ENCODE measurements around the gene TF. TPM values are rescaled to one million over a fixed set of nuclear protein-coding genes. Genes with fewer than 3 reads are reported as not detected.

The TF gene
- polyA plus RNA-seq, 1 donor (not counting 4 experiments of a cell fraction or from before 2014, with no cell fraction given), result 0.30 TPM

DNA sequence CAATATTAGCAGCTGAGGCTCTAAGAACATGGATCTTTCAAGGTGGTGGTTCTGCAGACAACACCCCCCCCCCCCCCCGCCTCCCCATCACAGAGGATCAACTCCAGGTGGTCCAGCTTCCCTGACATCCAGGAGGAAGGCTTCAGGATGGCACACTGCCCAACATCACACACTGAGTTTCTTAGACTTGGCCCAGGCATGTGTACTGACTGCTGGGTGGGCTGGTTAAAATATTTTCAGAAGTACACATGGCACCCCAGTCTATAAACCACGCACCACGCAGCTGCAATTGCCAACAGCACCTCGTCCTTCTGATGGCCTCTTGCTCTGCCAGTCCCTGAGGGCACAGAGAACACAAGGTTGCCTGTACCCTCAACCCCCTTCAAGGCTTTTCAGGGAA, 81.5 kb downstream of the TF start:
- Histone ChIP-seq H3K4me2 (ENCODE audit: control insufficient read depth, extremely low read depth, insufficient read depth, low read depth, low read length) (no peak overlapping the region), H3K4me1 (ENCODE audit: control insufficient read depth, extremely low read depth, insufficient read depth, low read length) (no peaks in the 10 kb centered on the region), H3K9me3 (ENCODE audit: control insufficient read depth, low read depth, low read length) (no peaks in the 10 kb centered on the region), H3K4me3 (ENCODE audit: control insufficient read depth in 2 of 3, extremely low read depth in 1 of 3, insufficient read depth in 2 of 3, low read depth in 1 of 3, low read length in 3 of 3) (no peak overlapping the region), H3K27me3 (ENCODE audit: control insufficient read depth, extremely low read depth, insufficient read depth, low read length) (no peaks in the 10 kb centered on the region), H3K27ac (ENCODE audit: control insufficient read depth, insufficient read depth, low read length) (no peak overlapping the region), H3K79me2 (ENCODE audit: control insufficient read depth, insufficient read depth, low read length) (no peaks in the 10 kb centered on the region), H3K9me1 (ENCODE audit: control insufficient read depth, extremely low read depth, insufficient read depth, low read length) (no peaks in the 10 kb centered on the region), H2AFZ (ENCODE audit: control insufficient read depth, low read length) (no peak overlapping the region), H3K9ac (ENCODE audit: control insufficient read depth, extremely low read depth, insufficient read depth, low read length) (no peak overlapping the region), H4K20me1 (ENCODE audit: control insufficient read depth, extremely low read depth, insufficient read depth, low read length) (no peaks in the 10 kb centered on the region), H3K36me3 (ENCODE audit: control insufficient read depth in 2 of 2, extremely low read depth in 1 of 2, insufficient read depth in 2 of 2, low read length in 2 of 2) (peaks cover 1 to 11% of the 10 kb centered on the region in 2 experiments)
- no peak for DNase-seq (ENCODE audit: low read depth, low spot score)
- FAIRE-seq, result no peak
- TF ChIP-seq, protein P1, sequence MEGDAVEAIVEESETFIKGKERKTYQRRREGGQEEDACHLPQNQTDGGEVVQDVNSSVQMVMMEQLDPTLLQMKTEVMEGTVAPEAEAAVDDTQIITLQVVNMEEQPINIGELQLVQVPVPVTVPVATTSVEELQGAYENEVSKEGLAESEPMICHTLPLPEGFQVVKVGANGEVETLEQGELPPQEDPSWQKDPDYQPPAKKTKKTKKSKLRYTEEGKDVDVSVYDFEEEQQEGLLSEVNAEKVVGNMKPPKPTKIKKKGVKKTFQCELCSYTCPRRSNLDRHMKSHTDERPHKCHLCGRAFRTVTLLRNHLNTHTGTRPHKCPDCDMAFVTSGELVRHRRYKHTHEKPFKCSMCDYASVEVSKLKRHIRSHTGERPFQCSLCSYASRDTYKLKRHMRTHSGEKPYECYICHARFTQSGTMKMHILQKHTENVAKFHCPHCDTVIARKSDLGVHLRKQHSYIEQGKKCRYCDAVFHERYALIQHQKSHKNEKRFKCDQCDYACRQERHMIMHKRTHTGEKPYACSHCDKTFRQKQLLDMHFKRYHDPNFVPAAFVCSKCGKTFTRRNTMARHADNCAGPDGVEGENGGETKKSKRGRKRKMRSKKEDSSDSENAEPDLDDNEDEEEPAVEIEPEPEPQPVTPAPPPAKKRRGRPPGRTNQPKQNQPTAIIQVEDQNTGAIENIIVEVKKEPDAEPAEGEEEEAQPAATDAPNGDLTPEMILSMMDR (optimal IDR thresholded peaks at IDR 0.05 in 1 of 3, IDR thresholded peaks at IDR 0.05 in 1 of 3, conservative IDR thresholded peaks at IDR 0.05 in 1 of 3; ENCODE audit: extremely low read depth in 1 of 3, insufficient read depth in 2 of 3, low read length in 3 of 3), result no peak
- TF ChIP-seq EZH2 (IDR thresholded peaks at IDR 0.05; ENCODE audit: low read length), result no peak
- dilution Hi-C loops (cut with MboI; ENCODE audit: extremely low pct_ligation_motif_present, low sequenced_read_pairs), result no loop called here

DNA sequence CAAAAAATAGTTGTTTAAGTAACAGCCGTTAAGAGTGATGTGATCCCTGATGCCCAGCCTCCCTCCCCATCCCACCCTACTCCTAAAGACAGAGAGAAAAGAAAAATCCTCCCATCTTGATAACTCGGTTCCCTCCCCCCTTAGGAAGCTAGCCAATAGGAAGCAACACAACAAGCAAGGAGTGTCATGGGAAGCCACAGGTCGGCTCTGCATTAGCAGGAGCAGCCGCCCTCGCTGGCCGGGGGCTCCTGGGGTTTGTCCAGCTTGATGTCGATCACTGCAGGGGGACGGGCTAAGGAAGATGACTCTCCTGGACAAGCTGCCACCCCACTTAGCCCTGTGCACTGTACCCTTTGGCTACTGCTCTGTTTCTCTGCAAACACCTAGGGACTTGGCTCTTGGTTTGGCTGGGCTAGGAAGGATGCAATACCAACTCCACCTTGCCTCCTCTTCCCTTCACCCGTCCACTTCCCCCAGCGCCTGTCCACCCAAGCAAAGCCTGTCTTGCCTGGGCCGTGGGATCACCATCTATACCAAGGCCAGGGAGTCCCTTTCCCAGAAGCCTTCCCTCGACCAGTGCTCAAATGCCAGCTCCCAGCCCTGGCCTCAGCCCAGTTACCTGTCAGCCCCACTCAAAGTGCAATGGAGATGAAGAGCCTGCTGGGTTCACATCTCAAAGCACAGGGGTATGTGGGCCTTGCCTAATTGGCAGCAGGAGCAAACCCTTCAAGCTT, 82.5 kb downstream of the TF start:
- Histone ChIP-seq H3K9ac (ENCODE audit: control insufficient read depth, extremely low read depth, insufficient read depth, low read length) (no peak overlapping the region), H3K9me1 (ENCODE audit: control insufficient read depth, extremely low read depth, insufficient read depth, low read length) (no peaks in the 10 kb centered on the region), H3K27me3 (ENCODE audit: control insufficient read depth, extremely low read depth, insufficient read depth, low read length) (peaks cover 2% of the 10 kb centered on the region), H3K36me3 (ENCODE audit: control insufficient read depth in 2 of 2, extremely low read depth in 1 of 2, insufficient read depth in 2 of 2, low read length in 2 of 2) (peaks cover 1 to 7% of the 10 kb centered on the region in 2 experiments), H3K4me1 (ENCODE audit: control insufficient read depth, extremely low read depth, insufficient read depth, low read length) (no peaks in the 10 kb centered on the region), H3K27ac (ENCODE audit: control insufficient read depth, insufficient read depth, low read length) (no peak overlapping the region), H4K20me1 (ENCODE audit: control insufficient read depth, extremely low read depth, insufficient read depth, low read length) (no peaks in the 10 kb centered on the region), H3K4me2 (ENCODE audit: control insufficient read depth, extremely low read depth, insufficient read depth, low read depth, low read length) (no peak overlapping the region), H3K4me3 (ENCODE audit: control insufficient read depth in 2 of 3, extremely low read depth in 1 of 3, insufficient read depth in 2 of 3, low read depth in 1 of 3, low read length in 3 of 3) (no peak overlapping the region), H2AFZ (ENCODE audit: control insufficient read depth, low read length) (no peak overlapping the region), H3K79me2 (ENCODE audit: control insufficient read depth, insufficient read depth, low read length) (no peaks in the 10 kb centered on the region), H3K9me3 (ENCODE audit: control insufficient read depth, low read depth, low read length) (no peaks in the 10 kb centered on the region)
- FAIRE-seq (no peak), DNase-seq (ENCODE audit: low read depth, low spot score) (no peak)
- TF ChIP-seq EZH2 (IDR thresholded peaks at IDR 0.05; ENCODE audit: low read length), result no peak
- TF ChIP-seq, protein P1 (optimal IDR thresholded peaks at IDR 0.05 in 1 of 3, IDR thresholded peaks at IDR 0.05 in 1 of 3, conservative IDR thresholded peaks at IDR 0.05 in 1 of 3; ENCODE audit: extremely low read depth in 1 of 3, insufficient read depth in 2 of 3, low read length in 3 of 3), result no peak
- dilution Hi-C loops (cut with MboI; ENCODE audit: extremely low pct_ligation_motif_present, low sequenced_read_pairs), result no loop called here
